ENCODE measurements around the gene CYREN.

CYREN gene

GRCh38 chr7:135211946-135212685 is 41.6 kb upstream of the CYREN start:
- TF ChIP-seq MAX (IDR thresholded peaks at IDR 0.05), result 0 out of 2 replicates have a peak, but pooled peaks have one; percentile 5

GRCh38 chr7:135211179-135211945 is 40.9 kb upstream of the CYREN start, which contains the start of gene WDR91:
Gene WDR91 (minus strand): TSS chr7:135211526. CDS start chr7:135211502, 24 bp downstream.
- TF ChIP-seq TEAD4 (IDR thresholded peaks at IDR 0.05) (no peak), EGR1 (IDR thresholded peaks at IDR 0.05) (peak; percentile 55), FOXM1 (IDR thresholded peaks at IDR 0.05; ENCODE audit: borderline replicate concordance, low read depth) (no peak), USF1 (IDR thresholded peaks at IDR 0.05) (no peak), EP300 (IDR thresholded peaks at IDR 0.05; ENCODE audit: borderline replicate concordance) (no peak), NFIC (IDR thresholded peaks at IDR 0.05) (no peak), CEBPB (IDR thresholded peaks at IDR 0.05) (no peak), RAD21 (IDR thresholded peaks at IDR 0.05; ENCODE audit: low read depth) (no peak), TCF12 (IDR thresholded peaks at IDR 0.05; ENCODE audit: low read depth) (peak; percentile 34; the same call in 1 of the 2 replicates), TAF1 (IDR thresholded peaks at IDR 0.05; ENCODE audit: low read depth) (peak; percentile 95), YY1 (IDR thresholded peaks at IDR 0.05; ENCODE audit: low read depth) (peak; percentile 93), ZBTB7A (IDR thresholded peaks at IDR 0.05; ENCODE audit: low read depth) (0 out of 2 replicates have a peak, but pooled peaks have one; percentile 48), CREB1 (IDR thresholded peaks at IDR 0.05; ENCODE audit: low read depth) (no peak), REST (IDR thresholded peaks at IDR 0.05; ENCODE audit: low read depth) (no peak), MAX (IDR thresholded peaks at IDR 0.05) (peak; percentile 30)

- TF ChIP-seq TEAD4 (IDR thresholded peaks at IDR 0.05) (no peak), NFIC (IDR thresholded peaks at IDR 0.05) (no peak), TCF12 (IDR thresholded peaks at IDR 0.05; ENCODE audit: low read depth) (no peak), CEBPB (IDR thresholded peaks at IDR 0.05) (no peak), CREB1 (IDR thresholded peaks at IDR 0.05; ENCODE audit: low read depth) (no peak), USF1 (IDR thresholded peaks at IDR 0.05) (no peak), TAF1 (IDR thresholded peaks at IDR 0.05; ENCODE audit: low read depth) (no peak), MAX (IDR thresholded peaks at IDR 0.05) (no peak), RAD21 (IDR thresholded peaks at IDR 0.05; ENCODE audit: low read depth) (no peak), YY1 (IDR thresholded peaks at IDR 0.05; ENCODE audit: low read depth) (no peak), REST (IDR thresholded peaks at IDR 0.05; ENCODE audit: low read depth) (no peak), ZBTB7A (IDR thresholded peaks at IDR 0.05; ENCODE audit: low read depth) (no peak), EGR1 (IDR thresholded peaks at IDR 0.05) (no peak)
These were observed 40.3 kb upstream of the CYREN start for GRCh38 chr7:135210888-135211178.

- TF ChIP-seq MAX (IDR thresholded peaks at IDR 0.05) (no peak), EP300 (IDR thresholded peaks at IDR 0.05; ENCODE audit: borderline replicate concordance) (no peak), REST (IDR thresholded peaks at IDR 0.05; ENCODE audit: low read depth) (no peak), TEAD4 (IDR thresholded peaks at IDR 0.05) (no peak), NFIC (IDR thresholded peaks at IDR 0.05) (no peak), USF1 (IDR thresholded peaks at IDR 0.05) (no peak), ZBTB7A (IDR thresholded peaks at IDR 0.05; ENCODE audit: low read depth) (no peak), FOXM1 (IDR thresholded peaks at IDR 0.05; ENCODE audit: borderline replicate concordance, low read depth) (no peak)
These were observed 38.8 kb upstream of the CYREN start for GRCh38 chr7:135209225-135209834.

Data from Ishikawa (cell line).